HG03575 (cell line): ENCODE results near the gene INTS15.

Experiments
- ATAC-seq: cut with Tn5 transposase; IDR thresholded peaks from one replicate; pipeline ENCODE4 v1.9.1; 2021; ENCODE audit not compliant: unreplicated experiment, insufficient number of reproducible peaks, low FRiP score; ENCODE audit errors: extremely low read depth

The INTS15 gene

DNA sequence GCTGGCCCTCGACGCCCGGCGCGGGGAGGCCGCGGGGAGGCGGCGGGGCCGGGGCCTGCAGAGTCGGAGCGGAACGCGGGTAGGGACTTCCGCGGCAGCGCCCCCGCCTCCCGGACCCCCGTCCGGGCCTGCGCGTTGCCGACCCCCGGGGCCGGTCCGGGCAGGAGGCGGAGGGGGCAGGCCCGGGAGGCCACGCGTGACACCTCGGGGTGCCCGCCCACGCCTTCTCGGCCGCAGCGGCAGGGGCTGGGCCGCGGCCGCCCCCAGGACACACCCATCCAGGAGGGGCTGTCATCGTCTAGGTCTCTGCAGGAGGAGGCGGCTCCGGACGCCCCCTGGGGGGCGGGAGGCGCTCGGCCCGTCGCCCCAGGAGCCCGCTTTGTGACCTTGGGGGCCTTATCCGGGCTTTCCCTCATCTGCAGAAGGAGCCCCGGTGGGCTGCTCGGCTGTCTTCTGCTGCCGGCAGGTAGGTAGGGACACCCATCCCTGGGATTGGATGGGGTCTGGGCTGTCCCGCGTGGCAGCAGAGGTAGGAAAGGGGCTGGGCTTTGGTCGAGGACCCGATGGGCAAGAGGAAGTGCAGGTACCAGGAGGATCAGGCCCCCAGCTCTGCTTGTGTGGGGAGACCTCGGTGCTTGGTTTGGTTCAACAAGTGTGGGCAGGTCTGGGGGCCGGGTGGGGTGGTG, 47.9 kb downstream of the INTS15 start:
- no peak for ATAC-seq

DNA sequence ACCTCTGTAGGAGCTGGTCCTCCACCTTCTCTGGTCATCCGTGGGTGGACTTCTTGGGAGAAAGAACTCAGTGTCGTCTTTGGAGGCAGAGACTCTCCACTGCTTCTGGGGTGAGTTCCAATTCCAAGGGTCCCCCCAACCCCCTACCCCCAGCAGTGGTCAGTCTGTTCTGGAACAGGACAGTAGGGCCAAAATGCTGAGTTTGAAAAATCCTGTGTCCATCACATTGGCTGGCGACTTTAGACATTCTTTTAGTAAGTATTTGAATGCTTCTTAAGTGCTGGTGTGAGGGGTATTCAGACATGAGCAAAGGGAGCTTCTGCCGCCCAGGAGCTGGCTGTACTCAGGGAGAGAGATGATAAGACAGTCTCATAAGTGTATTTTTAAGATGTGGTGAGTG, 49.2 kb downstream of the INTS15 start:
- no peak for ATAC-seq

GRCh38 chr7:6639627-6640026, 49.8 kb downstream of the INTS15 start:
- ATAC-seq, result no peak

GRCh38 chr7:6640246-6640721, 50.5 kb downstream of the INTS15 start:
- ATAC-seq, result no peak

- ATAC-seq, result no peak
Measured at GRCh38 chr7:6641305-6642035, 51.6 kb downstream of the INTS15 start.

- ATAC-seq, result no peak
Measured at GRCh38 chr7:6642239-6642839, 52.5 kb downstream of the INTS15 start.

DNA sequence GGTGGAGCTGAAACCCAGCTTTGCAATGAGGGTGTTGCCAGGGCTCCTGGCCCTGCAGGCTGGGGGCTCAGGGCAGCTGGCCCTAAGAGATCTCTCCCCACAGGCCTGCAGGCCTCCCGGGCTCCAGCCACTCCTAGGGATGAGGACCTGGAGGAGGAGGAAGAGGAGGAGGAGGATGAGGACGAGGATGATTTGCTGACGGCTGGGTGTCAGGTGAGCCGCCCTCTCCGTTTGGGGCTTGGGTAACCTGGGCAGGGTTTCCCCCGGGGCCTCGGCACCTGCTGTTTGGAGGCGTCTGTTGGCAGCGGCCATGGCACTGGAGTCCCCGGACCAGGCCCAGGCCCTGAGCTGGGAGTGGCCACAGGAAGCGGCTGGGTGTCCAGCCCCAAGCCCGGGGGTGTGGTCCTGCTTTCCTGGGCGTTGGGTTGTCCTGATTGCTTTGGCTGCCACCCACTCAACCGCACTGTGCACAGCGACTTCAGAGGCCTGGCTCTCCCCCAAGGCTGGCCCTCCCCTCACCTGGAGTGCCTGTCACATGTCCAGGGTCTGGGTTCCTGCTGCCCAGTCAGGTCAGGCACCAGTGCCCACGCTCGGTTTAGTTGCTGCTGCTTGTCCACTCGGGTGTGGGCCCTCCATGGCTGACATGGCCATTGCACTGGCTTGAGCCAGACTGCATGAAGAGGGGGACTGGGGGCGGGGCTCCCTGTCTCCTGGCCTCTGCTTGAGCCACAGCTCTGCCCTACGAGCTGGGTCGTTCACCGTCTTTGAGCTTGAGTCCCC, 53.2 kb downstream of the INTS15 start:
- no peak for ATAC-seq

DNA sequence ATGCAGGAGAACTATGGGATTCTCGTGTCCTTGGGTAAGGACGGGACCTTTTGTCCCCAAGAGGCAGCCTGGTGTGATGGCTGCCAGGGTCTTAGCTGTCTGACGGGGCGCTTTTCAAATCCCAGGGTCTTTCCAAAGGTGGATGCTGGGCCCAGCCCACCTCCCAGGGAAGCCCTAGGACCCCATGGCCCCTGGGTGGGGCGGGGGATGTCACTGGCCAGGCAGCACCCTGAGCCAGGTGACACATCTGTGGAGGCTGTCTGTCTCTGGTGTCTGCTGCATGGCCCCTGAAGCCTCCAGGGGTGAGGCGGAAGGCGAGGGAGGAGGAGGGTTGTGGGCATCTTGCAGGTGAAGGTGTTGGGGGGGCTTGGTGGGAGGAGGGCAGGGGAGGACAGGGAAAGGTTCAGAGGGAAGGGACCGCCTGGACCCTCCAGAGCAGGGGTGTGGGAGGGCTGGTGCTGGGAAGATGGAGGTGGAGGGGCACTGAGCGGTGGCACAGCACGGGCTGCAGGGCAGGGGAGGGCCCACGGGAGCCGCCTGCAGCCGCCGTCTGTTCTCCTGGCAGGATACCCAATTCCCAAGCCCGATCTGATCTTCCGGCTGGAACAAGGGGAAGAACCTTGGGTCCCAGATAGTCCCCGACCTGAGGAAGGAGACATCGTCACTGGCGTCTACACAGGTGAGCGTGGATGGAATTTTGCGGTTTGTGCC, 54.2 kb downstream of the INTS15 start:
- ATAC-seq, result no peak

GRCh38 chr7:6644728-6645127, 54.9 kb downstream of the INTS15 start:
- no peak for ATAC-seq

- no peak for ATAC-seq
Measured at GRCh38 chr7:6646465-6646864, 56.6 kb downstream of the INTS15 start.

DNA sequence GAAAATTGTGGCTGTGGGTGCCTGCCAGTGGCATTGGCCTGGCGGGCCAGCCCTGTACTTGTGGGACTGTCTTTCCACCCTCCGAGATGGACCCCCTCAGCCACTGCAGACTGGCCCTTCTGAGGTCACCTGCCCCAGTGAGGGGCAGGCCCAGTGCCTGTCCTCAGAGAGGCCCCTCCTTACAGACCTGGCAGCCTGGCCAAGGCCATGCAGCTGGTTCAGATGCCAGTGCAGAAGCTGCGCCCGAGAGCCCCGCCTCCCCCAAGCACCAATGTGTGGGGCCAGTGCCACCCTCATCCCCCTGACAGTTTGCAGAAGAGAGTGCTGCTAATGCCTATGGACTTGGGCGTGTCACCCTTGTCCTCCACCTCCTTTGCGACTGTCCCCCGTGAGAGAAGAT, 57.3 kb downstream of the INTS15 start:
- no peak for ATAC-seq

- ATAC-seq, result no peak
Measured at GRCh38 chr7:6647541-6647940, 57.7 kb downstream of the INTS15 start.

DNA sequence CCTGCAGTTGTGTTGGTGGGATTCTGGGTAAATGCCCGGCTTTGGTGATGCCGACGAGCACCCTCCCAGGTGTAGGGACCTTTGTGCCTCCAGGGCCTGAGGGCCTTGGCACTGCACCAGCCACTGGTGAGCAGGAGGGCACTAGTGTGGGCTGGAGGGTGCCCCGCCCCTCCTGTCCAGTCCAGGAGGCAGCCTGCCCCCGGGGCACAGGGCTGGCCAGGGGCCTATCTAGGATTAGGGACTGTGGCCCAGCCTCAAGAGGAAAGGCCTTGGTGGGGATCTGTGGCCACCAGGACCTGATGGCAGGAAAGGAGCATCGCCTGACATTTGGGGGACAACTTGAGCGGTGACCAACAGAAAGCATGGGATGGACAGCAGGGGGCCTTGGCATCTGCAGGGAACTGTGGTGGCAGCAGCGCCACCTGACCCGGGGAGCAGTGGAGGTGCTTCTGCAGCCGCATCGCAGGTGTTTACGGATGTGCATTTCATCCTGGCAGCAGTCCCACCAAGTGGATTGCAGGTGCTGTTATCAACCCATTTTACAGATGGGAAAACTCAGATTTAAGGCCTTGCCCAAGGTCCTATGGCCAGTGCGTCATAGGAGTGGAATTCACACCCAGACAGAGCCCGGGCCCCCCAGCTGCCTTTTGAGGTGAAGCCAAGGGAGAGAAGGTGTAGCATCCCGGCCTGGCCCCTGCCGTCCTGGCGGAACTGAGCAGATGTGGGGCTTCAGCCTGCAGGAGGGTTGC, 58.4 kb downstream of the INTS15 start:
- ATAC-seq, result no peak

- no peak for ATAC-seq
Measured at GRCh38 chr7:6648815-6649104, 58.9 kb downstream of the INTS15 start.

GRCh38 chr7:6649241-6649961, 59.6 kb downstream of the INTS15 start:
- no peak for ATAC-seq

- no peak for ATAC-seq
Measured at GRCh38 chr7:6650086-6650485, 60.3 kb downstream of the INTS15 start.

DNA sequence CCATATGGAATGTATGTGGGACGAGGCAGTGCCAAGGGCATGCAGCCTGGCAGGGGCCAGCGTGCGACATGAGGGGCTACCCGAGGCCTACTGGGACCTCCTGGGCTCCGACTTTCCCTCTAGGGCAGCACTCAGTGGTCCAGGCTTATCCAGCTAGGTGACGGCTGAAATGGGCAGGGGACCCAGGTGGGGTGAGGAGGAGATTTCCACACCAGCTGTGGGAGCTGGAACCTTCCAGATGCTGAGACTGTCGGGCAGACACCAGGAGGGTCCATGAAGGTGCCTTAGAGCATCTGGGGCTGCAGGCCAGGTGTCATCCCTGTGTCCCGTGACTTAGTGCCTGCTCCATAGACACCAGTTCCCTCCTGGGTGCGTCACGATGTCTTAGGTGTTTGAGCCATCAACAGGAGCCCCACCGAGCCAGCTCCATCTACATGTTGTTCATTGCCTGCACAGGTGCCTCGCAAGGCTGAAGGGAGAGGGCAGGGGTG, 60.7 kb downstream of the INTS15 start:
- ATAC-seq, result no peak
